Loucy (cell line): ENCODE measurements around the gene RANBP9.

Experiments
- CTCF ChIP-seq: fragments of 200-600 bp; sonication (generic); conservative IDR thresholded peaks from 2 replicates; pipeline ENCODE4 v1.5.1; 2014; ENCODE audit warnings: mild to moderate bottlenecking, antibody characterized with exemption, low read length
- EZH2phosphoT487 ChIP-seq: fragments of 200-600 bp; IDR thresholded peaks from 2 replicates; pipeline ENCODE4 v1.6.1; 2018; ENCODE audit warnings: antibody characterized with exemption, mild to moderate bottlenecking, moderate library complexity, borderline replicate concordance

DNA sequence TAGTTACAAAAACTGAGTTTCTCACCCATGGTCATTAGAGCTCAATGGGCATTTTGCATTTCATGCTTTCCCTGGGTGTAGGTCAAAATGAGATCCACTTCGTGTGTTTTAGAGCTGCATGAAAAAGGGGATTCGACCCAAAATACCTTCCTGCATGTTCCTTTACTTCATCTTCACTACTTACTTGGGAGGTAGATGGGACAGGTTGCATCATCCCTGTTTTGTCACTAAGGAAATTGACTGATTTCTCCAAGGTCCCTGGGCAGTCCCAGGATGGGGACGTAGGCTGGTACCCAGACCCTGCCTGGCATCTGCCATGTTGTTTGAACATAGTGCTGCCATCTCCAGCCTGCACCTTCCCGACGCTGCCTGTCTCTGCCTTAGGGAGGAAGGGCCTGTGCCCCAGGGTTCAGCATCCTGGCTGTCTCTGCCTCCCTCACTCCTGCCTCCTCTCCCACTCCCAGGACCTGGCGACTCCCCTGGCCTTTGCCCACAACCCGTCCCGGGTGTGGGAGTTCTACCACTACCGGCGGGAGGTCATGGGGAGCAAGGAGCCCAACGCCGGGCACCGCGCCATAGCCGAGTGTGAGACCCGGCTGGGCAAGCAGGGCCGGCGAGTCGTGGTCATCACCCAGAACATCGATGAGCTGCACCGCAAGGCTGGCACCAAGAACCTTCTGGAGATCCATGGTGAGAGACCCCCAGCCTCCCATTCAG lies 120.3 kb downstream of the RANBP9 start:
- TF ChIP-seq CTCF (no peak), EZH2phosphoT487 (no peak)
